ENCODE data around the gene RIC1. TPM values are rescaled to one million over a fixed set of nuclear protein-coding genes. Genes with fewer than 3 reads are reported as not detected.

The RIC1 gene
- total and polyA plus RNA-seq, 2 of the 8 experiments (the other 6 are each of a cell fraction or from before 2014, with no cell fraction given) = 10.7 to 24.5 TPM

DNA sequence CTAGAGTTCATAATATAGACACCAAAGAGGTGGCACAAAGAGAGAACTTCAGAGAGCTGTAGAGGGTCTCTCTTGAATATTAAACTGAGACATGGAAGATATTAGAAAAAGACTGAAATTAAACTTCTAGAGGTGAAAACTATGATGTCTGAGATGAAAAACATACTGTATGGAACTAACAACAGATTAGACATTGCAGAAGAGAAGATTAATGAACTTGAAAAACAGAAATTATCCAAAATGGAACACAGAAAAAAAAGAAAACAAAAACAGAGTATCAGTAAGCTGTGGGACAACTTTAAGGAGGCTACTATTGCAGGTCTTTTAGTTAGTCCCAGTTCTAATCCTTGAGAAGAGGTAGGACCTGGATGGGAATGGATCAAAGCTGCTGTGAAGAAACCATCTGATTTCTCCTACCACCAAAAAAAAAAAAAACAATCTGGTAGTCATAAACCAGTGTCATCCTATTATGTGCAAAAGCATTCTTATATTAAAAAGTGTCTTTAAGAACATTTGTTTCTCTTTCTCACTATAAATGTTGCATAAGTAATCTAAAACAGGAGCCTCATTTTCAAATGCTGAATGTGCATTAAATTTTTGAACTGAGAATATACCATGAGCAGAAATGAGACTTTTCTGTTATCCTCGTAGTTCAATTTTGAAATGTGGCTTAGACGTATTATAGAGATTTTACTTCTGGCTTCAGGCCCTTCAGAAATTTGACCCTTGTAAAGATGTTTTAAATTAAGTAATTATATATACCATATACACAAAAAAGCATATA, 107.8 kb downstream of the RIC1 start:
- Histone ChIP-seq H3K4me1 (replicated peaks in 1 of 4; ENCODE audit: control insufficient read depth in 3 of 4, insufficient read depth in 4 of 4, low read length in 3 of 4) (no peaks in the 10 kb centered on the region), H3K56ac (replicated peaks; ENCODE audit: insufficient read length, low read depth, low read length) (no peak overlapping the region), H4K5ac (ENCODE audit: insufficient read length, low read depth, low read length) (no peak overlapping the region), H3K79me1 (ENCODE audit: low read depth, low read length) (no peaks in the 10 kb centered on the region), H3K9me3 (ENCODE audit: insufficient read depth in 2 of 2, low read depth in 1 of 2, low read length in 1 of 2) (no peaks in the 10 kb centered on the region), H2AFZ (ENCODE audit: low read length) (no peak overlapping the region), H3K23ac (ENCODE audit: insufficient read length) (no peak overlapping the region), H3K27me3 (replicated peaks in 1 of 4; ENCODE audit: control insufficient read depth in 3 of 4, extremely low read depth in 1 of 4, insufficient read depth in 3 of 4, low read length in 3 of 4) (no peaks in the 10 kb centered on the region), H3K9ac (replicated peaks in 1 of 4; ENCODE audit: extremely low read depth in 1 of 4, low read depth in 3 of 4, low read length in 3 of 4) (no peak overlapping the region), H3K27ac (ENCODE audit: low read depth, low read length) (no peak overlapping the region), H3K4me3 (ENCODE audit: extremely low read depth in 1 of 4, insufficient read depth in 2 of 4, low read depth in 3 of 4, low read length in 4 of 4) (no peak overlapping the region), H3K14ac (ENCODE audit: insufficient read length) (no peak overlapping the region), H4K20me1 (replicated peaks in 1 of 2; ENCODE audit: control insufficient read depth in 1 of 2, insufficient read depth in 2 of 2, low read length in 2 of 2) (no peaks in the 10 kb centered on the region), H3K4ac (replicated peaks; ENCODE audit: insufficient read length, low read depth, low read length) (no peak overlapping the region), H4K8ac (ENCODE audit: extremely low read depth, insufficient read depth, low read length) (no peak overlapping the region), H2AK5ac (ENCODE audit: low read depth, low read length) (no peak overlapping the region), H2BK20ac (ENCODE audit: low read length) (no peak overlapping the region), H3K79me2 (ENCODE audit: control insufficient read depth in 1 of 2, insufficient read depth in 2 of 2, low read length in 2 of 2) (no peaks in the 10 kb centered on the region), H3K23me2 (ENCODE audit: low read depth, low read length) (no peaks in the 10 kb centered on the region), H3K18ac (ENCODE audit: extremely low read depth, low read length) (no peak overlapping the region), H3K36me3 (ENCODE audit: control insufficient read depth in 2 of 4, insufficient read depth in 4 of 4, low read length in 3 of 4) (peaks cover 0 to 3% (median 0%) of the 10 kb centered on the region in 4 experiments; a peak in 1 of 8 replicates), H2BK5ac (ENCODE audit: low read depth, low read length) (no peak overlapping the region), H2BK15ac (ENCODE audit: low read length) (no peak overlapping the region), H4K91ac (replicated peaks; ENCODE audit: insufficient read length, low read length) (no peak overlapping the region), H2BK12ac (ENCODE audit: low read depth, low read length) (no peak overlapping the region), H3K4me2 (ENCODE audit: insufficient read depth in 1 of 2, low read depth in 2 of 2, low read length in 2 of 2) (no peak overlapping the region), H2BK120ac (replicated peaks; ENCODE audit: low read depth, low read length) (no peak overlapping the region)
- DNase-seq (ENCODE audit: low read depth in 1 of 2, low spot score in 2 of 2) (no peak), FAIRE-seq (no peak)
- ChIA-PET CTCF (ENCODE audit: partially characterized antibody) (no interaction called here), POLR2A (ENCODE audit: partially characterized antibody) (no interaction called here)
- 68% methylated on average over 2 of the region's 2 CpGs; no CpG with 5 or more reads in 1 of the 2 experiments for WGBS, 2 experiments (ENCODE audit: extremely low coverage in 1 of 2, insufficient coverage in 1 of 2, insufficient read length in 1 of 2, insufficient replicate concordance in 2 of 2, low coverage in 1 of 2, low lambda C conversion rate in 2 of 2, missing lambda C conversion rate in 1 of 2)
- no peak for TF ChIP-seq SRF (IDR thresholded peaks at IDR 0.05; ENCODE audit: low read depth, low read length)
- TF ChIP-seq, protein P1, sequence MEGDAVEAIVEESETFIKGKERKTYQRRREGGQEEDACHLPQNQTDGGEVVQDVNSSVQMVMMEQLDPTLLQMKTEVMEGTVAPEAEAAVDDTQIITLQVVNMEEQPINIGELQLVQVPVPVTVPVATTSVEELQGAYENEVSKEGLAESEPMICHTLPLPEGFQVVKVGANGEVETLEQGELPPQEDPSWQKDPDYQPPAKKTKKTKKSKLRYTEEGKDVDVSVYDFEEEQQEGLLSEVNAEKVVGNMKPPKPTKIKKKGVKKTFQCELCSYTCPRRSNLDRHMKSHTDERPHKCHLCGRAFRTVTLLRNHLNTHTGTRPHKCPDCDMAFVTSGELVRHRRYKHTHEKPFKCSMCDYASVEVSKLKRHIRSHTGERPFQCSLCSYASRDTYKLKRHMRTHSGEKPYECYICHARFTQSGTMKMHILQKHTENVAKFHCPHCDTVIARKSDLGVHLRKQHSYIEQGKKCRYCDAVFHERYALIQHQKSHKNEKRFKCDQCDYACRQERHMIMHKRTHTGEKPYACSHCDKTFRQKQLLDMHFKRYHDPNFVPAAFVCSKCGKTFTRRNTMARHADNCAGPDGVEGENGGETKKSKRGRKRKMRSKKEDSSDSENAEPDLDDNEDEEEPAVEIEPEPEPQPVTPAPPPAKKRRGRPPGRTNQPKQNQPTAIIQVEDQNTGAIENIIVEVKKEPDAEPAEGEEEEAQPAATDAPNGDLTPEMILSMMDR (IDR thresholded peaks at IDR 0.05; ENCODE audit: control extremely low read depth in 1 of 3, insufficient read depth in 1 of 3, low read depth in 1 of 3, low read length in 3 of 3) = no peak
